ENCODE results near the gene CCDC122. TPM values are rescaled to one million over a fixed set of nuclear protein-coding genes. Genes with fewer than 3 reads are reported as not detected.
A peak's percentile ranks its signal among the peaks of the same experiment; 100 is the strongest.

Gene CCDC122
- total and polyA plus RNA-seq, 9 donors = 1.8 to 4.0 (median 3.1) TPM

GRCh38 chr13:43877766-43878165 is 1.8 kb downstream of the CCDC122 start:
- WGBS (ENCODE audit: insufficient coverage) = no CpG with 5 or more reads among the region's 1 CpG
- Histone ChIP-seq H3K27ac (ENCODE audit: low read length) (no peak overlapping the region), H3K4me3 (ENCODE audit: low read length) (no peak overlapping the region), H3K4me1 (ENCODE audit: control insufficient read depth, insufficient read depth, low read length) (peaks cover 9% of the 10 kb centered on the region), H3K36me3 (ENCODE audit: control insufficient read depth, insufficient read depth, low read length) (no peaks in the 10 kb centered on the region), H3K27me3 (ENCODE audit: control insufficient read depth, insufficient read depth, low read length) (peaks cover 4% of the 10 kb centered on the region), H3K9me3 (replicated peaks; ENCODE audit: control insufficient read depth, low read depth, low read length) (no peaks in the 10 kb centered on the region)
- DNase-seq = peak; percentile 35

GRCh38 chr13:43877326-43877725 is 2.2 kb downstream of the CCDC122 start:
- H3K27ac ChIP-seq (ENCODE audit: low read length) = no peak overlapping the region
- DNase-seq = no peak
- no peaks in the 10 kb centered on the region for H3K9me3 ChIP-seq (replicated peaks; ENCODE audit: control insufficient read depth, low read depth, low read length)

GRCh38 chr13:43876366-43876765 is 3.2 kb downstream of the CCDC122 start:
- H3K27me3 ChIP-seq (ENCODE audit: control insufficient read depth, insufficient read depth, low read length) = peaks cover 4% of the 10 kb centered on the region

More at GRCh38 chr13:43877326-43877725, 2.2 kb downstream of the CCDC122 start:
- peaks cover 9% of the 10 kb centered on the region for H3K4me1 ChIP-seq (ENCODE audit: control insufficient read depth, insufficient read depth, low read length)
- H3K4me3 ChIP-seq (ENCODE audit: low read length) = no peak overlapping the region
- H3K36me3 ChIP-seq (ENCODE audit: control insufficient read depth, insufficient read depth, low read length) = no peaks in the 10 kb centered on the region
- peaks cover 4% of the 10 kb centered on the region for H3K27me3 ChIP-seq (ENCODE audit: control insufficient read depth, insufficient read depth, low read length)

GRCh38 chr13:43874504-43875092 is 4.9 kb downstream of the CCDC122 start:
- Histone ChIP-seq H3K27ac (ENCODE audit: low read length) (no peak overlapping the region), H3K4me1 (ENCODE audit: control insufficient read depth, insufficient read depth, low read length) (peaks cover 6% of the 10 kb centered on the region), H3K4me3 (ENCODE audit: low read length) (no peak overlapping the region), H3K36me3 (ENCODE audit: control insufficient read depth, insufficient read depth, low read length) (no peaks in the 10 kb centered on the region), H3K27me3 (ENCODE audit: control insufficient read depth, insufficient read depth, low read length) (no peaks in the 10 kb centered on the region), H3K9me3 (replicated peaks; ENCODE audit: control insufficient read depth, low read depth, low read length) (no peaks in the 10 kb centered on the region)
- DNase-seq = peak; percentile 50
- WGBS (ENCODE audit: insufficient coverage) = no CpG with 5 or more reads among the region's 2 CpGs

More at GRCh38 chr13:43876366-43876765, 3.2 kb downstream of the CCDC122 start:
- no peaks in the 10 kb centered on the region for H3K9me3 ChIP-seq (replicated peaks; ENCODE audit: control insufficient read depth, low read depth, low read length)
- H3K36me3 ChIP-seq (ENCODE audit: control insufficient read depth, insufficient read depth, low read length) = no peaks in the 10 kb centered on the region
- H3K4me3 ChIP-seq (ENCODE audit: low read length) = no peak overlapping the region
- peaks cover 9% of the 10 kb centered on the region for H3K4me1 ChIP-seq (ENCODE audit: control insufficient read depth, insufficient read depth, low read length)
- DNase-seq = no peak
- WGBS (ENCODE audit: insufficient coverage) = no CpG with 5 or more reads among the region's 2 CpGs
- no peak overlapping the region for H3K27ac ChIP-seq (ENCODE audit: low read length)

GRCh38 chr13:43872181-43872580 is 7.4 kb downstream of the CCDC122 start:
- no peaks in the 10 kb centered on the region for H3K27me3 ChIP-seq (ENCODE audit: control insufficient read depth, insufficient read depth, low read length)
- DNase-seq = no peak
- 100% methylated on average over 1 of the region's 1 CpG for WGBS (ENCODE audit: insufficient coverage)
- H3K9me3 ChIP-seq (replicated peaks; ENCODE audit: control insufficient read depth, low read depth, low read length) = no peaks in the 10 kb centered on the region
- no peak overlapping the region for H3K4me3 ChIP-seq (ENCODE audit: low read length)
- no peaks in the 10 kb centered on the region for H3K36me3 ChIP-seq (ENCODE audit: control insufficient read depth, insufficient read depth, low read length)
- H3K4me1 ChIP-seq (ENCODE audit: control insufficient read depth, insufficient read depth, low read length) = no peaks in the 10 kb centered on the region
- no peak overlapping the region for H3K27ac ChIP-seq (ENCODE audit: low read length)

- H3K4me3 ChIP-seq (ENCODE audit: low read length) = no peak overlapping the region
These were observed 13.6 kb downstream of the CCDC122 start for GRCh38 chr13:43865892-43866291.

GRCh38 chr13:43864921-43865320 is 14.6 kb downstream of the CCDC122 start:
- H3K36me3 ChIP-seq (ENCODE audit: control insufficient read depth, insufficient read depth, low read length) = no peaks in the 10 kb centered on the region
- 100% methylated on average over 1 of the region's 4 CpGs for WGBS (ENCODE audit: insufficient coverage)
- no peak for DNase-seq
- H3K27ac ChIP-seq (ENCODE audit: low read length) = no peak overlapping the region
- H3K4me1 ChIP-seq (ENCODE audit: control insufficient read depth, insufficient read depth, low read length) = no peaks in the 10 kb centered on the region
- H3K27me3 ChIP-seq (ENCODE audit: control insufficient read depth, insufficient read depth, low read length) = no peaks in the 10 kb centered on the region
- no peaks in the 10 kb centered on the region for H3K9me3 ChIP-seq (replicated peaks; ENCODE audit: control insufficient read depth, low read depth, low read length)
- H3K4me3 ChIP-seq (ENCODE audit: low read length) = no peak overlapping the region

More at GRCh38 chr13:43865892-43866291, 13.6 kb downstream of the CCDC122 start:
- Histone ChIP-seq H3K27ac (ENCODE audit: low read length) (no peak overlapping the region), H3K9me3 (replicated peaks; ENCODE audit: control insufficient read depth, low read depth, low read length) (no peaks in the 10 kb centered on the region), H3K4me1 (ENCODE audit: control insufficient read depth, insufficient read depth, low read length) (no peaks in the 10 kb centered on the region), H3K36me3 (ENCODE audit: control insufficient read depth, insufficient read depth, low read length) (no peaks in the 10 kb centered on the region), H3K27me3 (ENCODE audit: control insufficient read depth, insufficient read depth, low read length) (no peaks in the 10 kb centered on the region)
- 60% methylated on average over 1 of the region's 4 CpGs for WGBS (ENCODE audit: insufficient coverage)
- DNase-seq = no peak

- DNase-seq = no peak
- H3K36me3 ChIP-seq (ENCODE audit: control insufficient read depth, insufficient read depth, low read length) = no peaks in the 10 kb centered on the region
- WGBS (ENCODE audit: insufficient coverage) = 100% methylated on average over 1 of the region's 1 CpG
- no peak overlapping the region for H3K27ac ChIP-seq (ENCODE audit: low read length)
- no peaks in the 10 kb centered on the region for H3K4me1 ChIP-seq (ENCODE audit: control insufficient read depth, insufficient read depth, low read length)
- no peaks in the 10 kb centered on the region for H3K9me3 ChIP-seq (replicated peaks; ENCODE audit: control insufficient read depth, low read depth, low read length)
- H3K27me3 ChIP-seq (ENCODE audit: control insufficient read depth, insufficient read depth, low read length) = no peaks in the 10 kb centered on the region
- no peak overlapping the region for H3K4me3 ChIP-seq (ENCODE audit: low read length)
These were observed 17.7 kb downstream of the CCDC122 start for GRCh38 chr13:43861863-43862262.

- H3K9me3 ChIP-seq (replicated peaks; ENCODE audit: control insufficient read depth, low read depth, low read length) = peaks cover 36% of the 10 kb centered on the region
- H3K4me3 ChIP-seq (ENCODE audit: low read length) = no peak overlapping the region
- no peak for DNase-seq
- WGBS (ENCODE audit: insufficient coverage) = no CpG with 5 or more reads among the region's 1 CpG
- H3K27me3 ChIP-seq (ENCODE audit: control insufficient read depth, insufficient read depth, low read length) = no peaks in the 10 kb centered on the region
- H3K4me1 ChIP-seq (ENCODE audit: control insufficient read depth, insufficient read depth, low read length) = no peaks in the 10 kb centered on the region
- H3K27ac ChIP-seq (ENCODE audit: low read length) = no peak overlapping the region
- no peaks in the 10 kb centered on the region for H3K36me3 ChIP-seq (ENCODE audit: control insufficient read depth, insufficient read depth, low read length)
These were observed 26.6 kb downstream of the CCDC122 start for GRCh38 chr13:43852923-43853404.

- Histone ChIP-seq H3K36me3 (ENCODE audit: control insufficient read depth, insufficient read depth, low read length) (no peaks in the 10 kb centered on the region), H3K9me3 (replicated peaks; ENCODE audit: control insufficient read depth, low read depth, low read length) (peaks cover 36% of the 10 kb centered on the region), H3K4me3 (ENCODE audit: low read length) (no peak overlapping the region), H3K27ac (ENCODE audit: low read length) (no peak overlapping the region), H3K27me3 (ENCODE audit: control insufficient read depth, insufficient read depth, low read length) (no peaks in the 10 kb centered on the region), H3K4me1 (ENCODE audit: control insufficient read depth, insufficient read depth, low read length) (no peaks in the 10 kb centered on the region)
- WGBS (ENCODE audit: insufficient coverage) = no CpG with 5 or more reads among the region's 1 CpG
- no peak for DNase-seq
These were observed 28.7 kb downstream of the CCDC122 start for GRCh38 chr13:43850873-43851272.
